Muscle layer of colon (tissue), 2 donors: Measurements from ENCODE around the gene SPN.
"Not testable (repeated sequence)": the region's sequence is repeated elsewhere in the genome, so short reads cannot be mapped to it uniquely, and the experiment has no call there.

Source experiments
- H3K27ac ChIP-seq: one replicate; pipeline ENCODE4 v1.7.0; 2013; ENCODE audit warnings: low read depth, mild to moderate bottlenecking, low read length, moderate library complexity
- H3K27me3 ChIP-seq, 2 donors: one replicate each; pipeline ENCODE4 v1.7.0; 2013; ENCODE audit warnings: low read length in 2 of 2, mild to moderate bottlenecking in 2 of 2; ENCODE audit not compliant: insufficient read depth in 2 of 2, control insufficient read depth in 1 of 2
- H3K36me3 ChIP-seq: one replicate; pipeline ENCODE4 v1.7.0; 2013; ENCODE audit warnings: mild to moderate bottlenecking, low read length; ENCODE audit not compliant: insufficient read depth
- H3K4me1 ChIP-seq: one replicate; pipeline ENCODE4 v1.7.0; 2013; ENCODE audit warnings: mild to moderate bottlenecking, low read length; ENCODE audit not compliant: insufficient read depth
- H3K4me3 ChIP-seq, 2 donors: one replicate each; pipeline ENCODE4 v1.7.0; 2013; ENCODE audit warnings: low read length in 2 of 2, low read depth in 1 of 2, mild to moderate bottlenecking in 1 of 2, moderate library complexity in 1 of 2
- H3K9ac ChIP-seq: one replicate; pipeline ENCODE4 v1.7.0; 2013; ENCODE audit warnings: low read length
- H3K9me3 ChIP-seq: one replicate; pipeline ENCODE4 v1.7.0; 2013; ENCODE audit warnings: mild to moderate bottlenecking, low read length
- donor health status: abdominal sarcoma.
- donor health status: Adenocarcinoma of cecum.

SPN gene

GRCh38 chr16:29649588-29650494 lies 13.2 kb upstream of the SPN start:
- no peaks in the 10 kb centered on the region for H3K27me3 ChIP-seq

GRCh38 chr16:29650771-29651170 lies 12.3 kb upstream of the SPN start:
- Histone ChIP-seq H3K27ac (no peak overlapping the region), H3K9me3 (no peaks in the 10 kb centered on the region), H3K36me3 (no peaks in the 10 kb centered on the region), H3K9ac (no peak overlapping the region), H3K27me3 (no peaks in the 10 kb centered on the region), H3K4me1 (no peaks in the 10 kb centered on the region), H3K4me3 (no peak overlapping the region)

More at GRCh38 chr16:29649588-29650494, 13.2 kb upstream of the SPN start:
- Histone ChIP-seq H3K9me3 (no peaks in the 10 kb centered on the region), H3K36me3 (no peaks in the 10 kb centered on the region), H3K27ac (no peak overlapping the region), H3K4me1 (no peaks in the 10 kb centered on the region), H3K4me3 (no peak overlapping the region), H3K9ac (no peak overlapping the region)

GRCh38 chr16:29651774-29652349 lies 11.2 kb upstream of the SPN start:
- H3K27me3 ChIP-seq, result no peaks in the 10 kb centered on the region
- no peak overlapping the region for H3K4me3 ChIP-seq
- no peak overlapping the region for H3K9ac ChIP-seq
- no peaks in the 10 kb centered on the region for H3K4me1 ChIP-seq
- H3K9me3 ChIP-seq, result no peaks in the 10 kb centered on the region
- H3K27ac ChIP-seq, result no peak overlapping the region
- no peaks in the 10 kb centered on the region for H3K36me3 ChIP-seq

- H3K27ac ChIP-seq, result no peak overlapping the region
Measured at GRCh38 chr16:29653471-29653870, 9.6 kb upstream of the SPN start.

GRCh38 chr16:29653890-29654289 lies 9.2 kb upstream of the SPN start:
- not testable (repeated sequence) for H3K9ac ChIP-seq, H3K9me3 ChIP-seq, H3K27ac ChIP-seq, H3K36me3 ChIP-seq, H3K4me3 ChIP-seq, H3K27me3 ChIP-seq, H3K4me1 ChIP-seq

More at GRCh38 chr16:29653471-29653870, 9.6 kb upstream of the SPN start:
- no peaks in the 10 kb centered on the region for H3K27me3 ChIP-seq
- no peak overlapping the region for H3K9ac ChIP-seq
- no peaks in the 10 kb centered on the region for H3K4me1 ChIP-seq
- H3K4me3 ChIP-seq, result no peak overlapping the region
- no peaks in the 10 kb centered on the region for H3K9me3 ChIP-seq
- no peaks in the 10 kb centered on the region for H3K36me3 ChIP-seq

GRCh38 chr16:29656688-29657523 lies 6.1 kb upstream of the SPN start:
- no peak overlapping the region for H3K27ac ChIP-seq
- no peaks in the 10 kb centered on the region for H3K36me3 ChIP-seq
- no peaks in the 10 kb centered on the region for H3K27me3 ChIP-seq
- H3K9ac ChIP-seq, result no peak overlapping the region
- H3K4me1 ChIP-seq, result no peaks in the 10 kb centered on the region
- no peaks in the 10 kb centered on the region for H3K9me3 ChIP-seq
- H3K4me3 ChIP-seq, result no peak overlapping the region

GRCh38 chr16:29658705-29659104 lies 4.3 kb upstream of the SPN start:
- no peaks in the 10 kb centered on the region for H3K4me1 ChIP-seq
- no peaks in the 10 kb centered on the region for H3K9me3 ChIP-seq
- no peaks in the 10 kb centered on the region for H3K36me3 ChIP-seq
- no peaks in the 10 kb centered on the region for H3K27me3 ChIP-seq
- no peak overlapping the region for H3K27ac ChIP-seq
- H3K9ac ChIP-seq, result no peak overlapping the region
- no peak overlapping the region for H3K4me3 ChIP-seq

GRCh38 chr16:29662000-29662728 lies 883 bp upstream of the SPN start:
- Histone ChIP-seq H3K36me3 (no peaks in the 10 kb centered on the region), H3K9me3 (no peaks in the 10 kb centered on the region), H3K27me3 (no peaks in the 10 kb centered on the region), H3K4me3 (no peak overlapping the region), H3K27ac (no peak overlapping the region), H3K9ac (no peak overlapping the region), H3K4me1 (peaks cover 12% of the 10 kb centered on the region)

- Histone ChIP-seq H3K9me3 (no peaks in the 10 kb centered on the region), H3K4me3 (no peak overlapping the region), H3K27me3 (no peaks in the 10 kb centered on the region), H3K4me1 (peaks cover 12% of the 10 kb centered on the region), H3K9ac (no peak overlapping the region), H3K27ac (no peak overlapping the region), H3K36me3 (no peaks in the 10 kb centered on the region)
Measured at GRCh38 chr16:29662729-29663015, 375 bp upstream of the SPN start.

- Histone ChIP-seq H3K27me3 (no peaks in the 10 kb centered on the region), H3K27ac (no peak overlapping the region), H3K36me3 (no peaks in the 10 kb centered on the region), H3K9ac (no peak overlapping the region), H3K4me1 (peaks cover 12% of the 10 kb centered on the region), H3K4me3 (no peak overlapping the region), H3K9me3 (no peaks in the 10 kb centered on the region)
Measured at GRCh38 chr16:29663807-29664090, 702 bp downstream of the SPN start.
